Left colon (tissue), 2 donors: ENCODE results near the gene DRD3. TPM values are rescaled to one million over a fixed set of nuclear protein-coding genes. Genes with fewer than 3 reads are reported as not detected.

Experiments used
- ATAC-seq: fragments of 200-7000 bp; cut with Tn5 transposase; one replicate; pipeline ENCODE4 v1.9.1; 2020; ENCODE audit warnings: mild to moderate bottlenecking, moderate library complexity
- DNase-seq, 2 donors: peaks; one replicate each; pipeline ENCODE4 v3.0.0-alpha.2; 2020
- intact Hi-C, 2 donors: fragments of 100-400 bp; cut with DNase I in 1 of 2; cut with micrococcal nuclease in 1 of 2; formaldehyde crosslinking; loops; one replicate each; pipeline versions ENCODE4 v1.11.2 to v1.14.0; 2022; cut with DNase I, micrococcal nuclease
- total RNA-seq, 2 donors: library from RNA; stranded (reverse); fragmentation: NEBNext Ultra II Directional; extraction: Animal tissue kit (Norgen Biotek cat#: 25700); gene quantifications; one replicate each; pipeline ENCODE4 v1.2.1, GENCODE V29; 2021
- donor health status: DM: no; HTN: no; CAD: no.
- donor health status: DM: yes; HTN: yes; CAD: no.

The DRD3 gene
- total RNA-seq, 2 donors from 2014 or later: not detected

- DNase-seq: no peak
- intact Hi-C loops: no loop called here
- ATAC-seq: no peak
Measured at GRCh38 chr3:114092151-114093015, 86.5 kb downstream of the DRD3 start.

DNA sequence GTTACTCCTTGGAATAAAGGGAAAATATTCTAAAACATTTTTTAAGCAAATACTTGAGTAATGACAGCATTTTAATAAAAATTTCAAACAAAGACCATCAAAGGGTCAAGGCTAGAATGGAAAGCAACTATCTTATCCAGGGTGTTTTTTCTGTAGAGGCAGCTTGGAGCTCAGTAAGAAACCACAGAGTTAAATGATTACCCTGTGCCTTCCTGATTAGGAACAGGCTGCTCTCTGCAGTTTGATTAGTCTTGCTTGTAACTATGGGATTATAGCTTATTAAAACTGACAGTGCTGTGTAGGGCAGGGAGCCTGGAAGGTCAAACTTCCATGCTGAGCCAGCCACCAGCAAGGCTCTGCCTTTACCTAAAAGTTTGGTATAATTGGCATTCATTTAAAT, 89.2 kb downstream of the DRD3 start:
- intact Hi-C loops: no loop called here
- ATAC-seq: no peak
- DNase-seq: no peak

GRCh38 chr3:114086356-114086755, 92.5 kb downstream of the DRD3 start:
- ATAC-seq (no peak), DNase-seq (no peak)
- intact Hi-C loops: no loop called here

DNA sequence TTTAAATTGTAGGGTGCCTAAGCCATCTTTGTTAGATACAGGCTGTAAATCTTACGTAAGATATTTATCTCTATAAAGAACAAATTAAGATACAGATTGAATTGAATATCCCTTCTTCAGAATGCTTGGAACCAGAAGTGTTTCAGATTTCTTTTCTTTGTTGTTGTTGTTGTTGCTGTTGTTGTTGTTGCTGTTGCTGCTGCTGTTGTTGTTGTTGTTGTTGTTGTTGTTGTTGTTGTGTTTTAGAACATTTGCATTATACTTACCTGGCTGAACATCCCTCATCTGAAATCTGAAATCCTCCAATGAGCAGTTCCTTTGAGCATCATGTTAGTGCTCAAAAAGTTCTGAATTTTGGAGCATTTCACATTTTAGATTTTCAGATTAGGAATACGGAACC, 95.7 kb downstream of the DRD3 start:
- no peak for DNase-seq
- intact Hi-C loops: no loop called here
- ATAC-seq: no peak

- ATAC-seq (no peak), DNase-seq (no peak)
- intact Hi-C loops: no loop called here
Measured at GRCh38 chr3:114081037-114081436, 97.8 kb downstream of the DRD3 start.

GRCh38 chr3:114080201-114080600, 98.7 kb downstream of the DRD3 start:
- intact Hi-C loops: no loop called here
- ATAC-seq (no peak), DNase-seq (no peak)

DNA sequence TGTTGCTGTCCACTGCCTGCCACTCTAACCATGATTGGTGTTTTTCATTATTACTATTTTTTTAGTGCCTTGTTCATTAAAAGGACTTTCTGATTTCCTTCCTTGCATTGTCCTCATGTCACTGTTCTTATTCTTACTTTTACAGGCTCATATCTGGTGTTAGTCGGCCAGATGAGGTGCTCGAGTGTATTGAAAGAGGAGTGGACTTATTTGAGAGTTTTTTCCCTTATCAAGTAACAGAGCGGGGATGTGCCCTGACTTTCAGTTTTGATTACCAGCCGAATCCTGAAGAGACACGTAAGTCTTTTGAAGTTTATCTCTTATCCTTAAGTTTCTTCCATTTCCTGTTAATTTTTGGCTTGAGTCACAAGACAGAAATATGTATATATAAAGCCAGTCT, 99.1 kb downstream of the DRD3 start:
- ATAC-seq (no peak), DNase-seq (no peak)
- intact Hi-C loops: no loop called here

DNA sequence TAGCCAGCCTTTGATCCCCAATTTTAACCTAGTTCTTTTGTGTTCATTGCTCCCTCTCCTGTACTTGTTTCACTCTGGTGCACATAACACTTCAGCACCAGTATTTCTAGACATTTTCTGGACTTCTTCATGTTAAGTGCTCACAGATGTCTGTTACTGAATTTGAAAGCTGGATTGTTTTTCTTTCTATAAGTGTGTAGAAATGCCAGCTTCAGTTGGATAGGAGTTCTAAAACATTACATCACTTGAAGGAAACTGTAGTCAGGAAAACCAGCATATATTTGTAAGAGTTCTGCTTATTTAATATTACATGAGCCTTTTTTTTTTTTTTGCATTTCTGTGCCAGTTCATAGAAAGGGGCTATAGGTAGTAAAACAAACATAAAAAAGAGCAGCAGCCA, 100.7 kb downstream of the DRD3 start:
- intact Hi-C loops: no loop called here
- no peak for ATAC-seq

More for the DNA sequence above, 100.7 kb downstream of the DRD3 start:
- no peak for DNase-seq

Other genes starting within 250 kb of the DRD3 start
- 10 to 100 TPM; 47.7 to 48.3 TPM for gene ZDHHC23, start 231.0 kb downstream of the DRD3 start, total RNA-seq
- gene CCDC191, start 122.5 kb downstream of the DRD3 start, total RNA-seq: 1 to 10 TPM; 3.4 to 4.0 TPM
- 10 to 100 TPM; 19.5 to 22.2 TPM for gene QTRT2, start 122.3 kb downstream of the DRD3 start, total RNA-seq
- gene ZNF80, start 58.5 kb upstream of the DRD3 start, total RNA-seq: not detected
- 1 to 10 TPM in 1 of 2 donors, under 1 TPM in 1; 0.73 to 1.2 TPM for gene TIGIT, start 115.0 kb upstream of the DRD3 start, total RNA-seq